COLO668 (cell line): ENCODE results near the gene PCK2.

Experiments
- DNase-seq: peaks from one replicate; lab custom pipeline; 2025; ENCODE audit not compliant: unreplicated experiment; lab: John Stamatoyannopoulos, UW

Gene PCK2

GRCh38 chr14:24150567-24150966 lies 56.5 kb downstream of the PCK2 start:
- DNase-seq = no peak

- DNase-seq = no peak
These were observed 56.9 kb downstream of the PCK2 start for GRCh38 chr14:24150993-24151392.

GRCh38 chr14:24151404-24152080 lies 57.4 kb downstream of the PCK2 start:
- DNase-seq = no peak
